ENCODE measurements around the gene STARD4.

DNA sequence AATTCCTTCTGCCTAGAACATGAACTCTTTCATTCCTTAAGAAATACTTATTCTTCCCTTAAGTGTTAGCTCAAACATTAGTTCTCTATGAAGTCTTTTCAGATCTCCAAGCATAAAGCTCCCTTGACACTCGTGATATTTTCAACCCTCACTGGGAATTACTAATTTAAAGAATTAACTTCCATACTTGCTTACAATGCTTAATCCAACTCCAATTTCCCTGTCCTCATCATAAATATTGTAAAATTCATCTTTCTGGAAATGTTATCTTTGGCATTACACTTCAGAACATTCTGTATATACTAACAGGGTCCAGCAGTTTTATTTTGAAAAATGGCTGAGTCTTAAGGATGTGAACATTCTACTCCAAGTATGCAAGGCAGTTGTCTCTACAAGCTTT, 7.2 kb downstream of the STARD4 start:
- TF ChIP-seq, protein P1, sequence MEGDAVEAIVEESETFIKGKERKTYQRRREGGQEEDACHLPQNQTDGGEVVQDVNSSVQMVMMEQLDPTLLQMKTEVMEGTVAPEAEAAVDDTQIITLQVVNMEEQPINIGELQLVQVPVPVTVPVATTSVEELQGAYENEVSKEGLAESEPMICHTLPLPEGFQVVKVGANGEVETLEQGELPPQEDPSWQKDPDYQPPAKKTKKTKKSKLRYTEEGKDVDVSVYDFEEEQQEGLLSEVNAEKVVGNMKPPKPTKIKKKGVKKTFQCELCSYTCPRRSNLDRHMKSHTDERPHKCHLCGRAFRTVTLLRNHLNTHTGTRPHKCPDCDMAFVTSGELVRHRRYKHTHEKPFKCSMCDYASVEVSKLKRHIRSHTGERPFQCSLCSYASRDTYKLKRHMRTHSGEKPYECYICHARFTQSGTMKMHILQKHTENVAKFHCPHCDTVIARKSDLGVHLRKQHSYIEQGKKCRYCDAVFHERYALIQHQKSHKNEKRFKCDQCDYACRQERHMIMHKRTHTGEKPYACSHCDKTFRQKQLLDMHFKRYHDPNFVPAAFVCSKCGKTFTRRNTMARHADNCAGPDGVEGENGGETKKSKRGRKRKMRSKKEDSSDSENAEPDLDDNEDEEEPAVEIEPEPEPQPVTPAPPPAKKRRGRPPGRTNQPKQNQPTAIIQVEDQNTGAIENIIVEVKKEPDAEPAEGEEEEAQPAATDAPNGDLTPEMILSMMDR (IDR thresholded peaks at IDR 0.05) = no peak
- TF ChIP-seq POLR2A (IDR thresholded peaks at IDR 0.05) = no peak

Measured in esophagus squamous epithelium (tissue), 4 donors.